ENCODE measurements around the gene GPR68.

DNA sequence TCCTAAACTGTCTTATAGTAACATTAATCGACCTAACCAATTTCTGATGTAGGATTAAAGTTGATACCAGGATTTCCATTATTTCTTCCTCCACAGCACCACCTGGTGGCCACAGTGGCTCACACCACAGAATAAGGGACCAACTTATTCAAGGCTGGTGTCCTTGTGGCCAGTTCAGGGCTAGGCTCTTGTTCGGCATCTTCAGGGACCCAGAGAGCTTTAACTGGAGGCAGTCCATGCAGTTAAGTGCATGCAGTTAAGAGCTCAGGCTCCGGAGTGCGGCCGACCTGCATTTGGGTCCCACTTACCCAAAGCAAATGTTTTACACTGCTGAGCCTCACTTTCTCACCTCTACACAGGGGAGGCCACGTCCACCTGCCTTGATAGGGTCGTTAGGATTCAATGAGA, 42.0 kb upstream of the GPR68 start:
- TF ChIP-seq POLR2AphosphoS5 (IDR thresholded peaks at IDR 0.05): no peak
- TF ChIP-seq, protein P1, sequence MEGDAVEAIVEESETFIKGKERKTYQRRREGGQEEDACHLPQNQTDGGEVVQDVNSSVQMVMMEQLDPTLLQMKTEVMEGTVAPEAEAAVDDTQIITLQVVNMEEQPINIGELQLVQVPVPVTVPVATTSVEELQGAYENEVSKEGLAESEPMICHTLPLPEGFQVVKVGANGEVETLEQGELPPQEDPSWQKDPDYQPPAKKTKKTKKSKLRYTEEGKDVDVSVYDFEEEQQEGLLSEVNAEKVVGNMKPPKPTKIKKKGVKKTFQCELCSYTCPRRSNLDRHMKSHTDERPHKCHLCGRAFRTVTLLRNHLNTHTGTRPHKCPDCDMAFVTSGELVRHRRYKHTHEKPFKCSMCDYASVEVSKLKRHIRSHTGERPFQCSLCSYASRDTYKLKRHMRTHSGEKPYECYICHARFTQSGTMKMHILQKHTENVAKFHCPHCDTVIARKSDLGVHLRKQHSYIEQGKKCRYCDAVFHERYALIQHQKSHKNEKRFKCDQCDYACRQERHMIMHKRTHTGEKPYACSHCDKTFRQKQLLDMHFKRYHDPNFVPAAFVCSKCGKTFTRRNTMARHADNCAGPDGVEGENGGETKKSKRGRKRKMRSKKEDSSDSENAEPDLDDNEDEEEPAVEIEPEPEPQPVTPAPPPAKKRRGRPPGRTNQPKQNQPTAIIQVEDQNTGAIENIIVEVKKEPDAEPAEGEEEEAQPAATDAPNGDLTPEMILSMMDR (IDR thresholded peaks at IDR 0.05; ENCODE audit: poor library complexity, severe bottlenecking): peak; percentile 88
- TF ChIP-seq TAF1 (IDR thresholded peaks at IDR 0.05; ENCODE audit: low read depth): no peak
- no peak for TF ChIP-seq EZH2 (IDR thresholded peaks at IDR 0.05; ENCODE audit: borderline replicate concordance, insufficient read depth, low read length, poor library complexity, severe bottlenecking)

Measured in neural cell (in vitro differentiated cells).